ENCODE measurements around the gene LINGO3. TPM values are rescaled to one million over a fixed set of nuclear protein-coding genes. Genes with fewer than 3 reads are reported as not detected.

LINGO3 gene
- total RNA-seq = not detected in 2 replicates

GRCh38 chr19:2308114-2308556, at the start of gene LINGO3:
Gene LINGO3 (minus strand): TSS chr19:2308154. CDS start chr19:2291776, 16,378 bp downstream.

GRCh38 chr19:2328401-2329148, 20.6 kb upstream of the LINGO3 start, which contains the start of the genes LSM7 and SPPL2B:
Gene LSM7 (minus strand): TSS chr19:2328586. CDS start chr19:2328566, 20 bp downstream.
Gene SPPL2B (plus strand): TSS chr19:2328684. CDS start chr19:2328710, 26 bp downstream.

GRCh38 chr19:2282062-2282861, 25.7 kb downstream of the LINGO3 start, which contains the start of gene PEAK3:
Gene PEAK3 (minus strand): TSS chr19:2282175. CDS start chr19:2280931, 1,244 bp downstream.

Other genes with a start within 250 kb of the LINGO3 start
- 17.2 and 35.2 TPM in 2 replicates for gene MOB3A, start 211.8 kb downstream of the LINGO3 start, total RNA-seq
- gene IZUMO4, start 211.2 kb downstream of the LINGO3 start, total RNA-seq = 0.76 and 0.81 TPM in 2 replicates
- gene AP3D1, start 156.6 kb downstream of the LINGO3 start, total RNA-seq = 71.7 and 146 TPM in 2 replicates
- 4.2 and 7.4 TPM in 2 replicates for gene DOT1L, start 144.2 kb downstream of the LINGO3 start, total RNA-seq
- gene PLEKHJ1, start 71.8 kb downstream of the LINGO3 start, total RNA-seq = 47.3 and 75.1 TPM in 2 replicates
- 37.7 and 92.1 TPM in 2 replicates for gene SF3A2, start 71.3 kb downstream of the LINGO3 start, total RNA-seq
- 0.49 and 2.3 TPM in 2 replicates for gene AMH, start 58.8 kb downstream of the LINGO3 start, total RNA-seq
- not detected in 2 replicates for gene JSRP1, start 51.7 kb downstream of the LINGO3 start, total RNA-seq
- gene PEAK3, start 26.0 kb downstream of the LINGO3 start, total RNA-seq = 0.25 TPM in 1 of 2 replicates, not detected in the other
- 82.6 and 95.7 TPM in 2 replicates for gene LSM7, start 20.4 kb upstream of the LINGO3 start, total RNA-seq
- 12.0 and 50.8 TPM in 2 replicates for gene SPPL2B, start 20.5 kb upstream of the LINGO3 start, total RNA-seq
- gene TMPRSS9, start 52.1 kb upstream of the LINGO3 start, total RNA-seq = 0.06 TPM in 1 of 2 replicates, not detected in the other
- 40.0 and 40.2 TPM in 2 replicates for gene TIMM13, start 119.4 kb upstream of the LINGO3 start, total RNA-seq
- gene LMNB2, start 148.8 kb upstream of the LINGO3 start, total RNA-seq = 102 and 109 TPM in 2 replicates
- gene GADD45B, start 168.0 kb upstream of the LINGO3 start, total RNA-seq = 32.2 and 192 TPM in 2 replicates

Data from bladder microvascular endothelial cell (primary cell).